Cardiac muscle cell (in vitro differentiated cells and primary cell): ENCODE measurements around the gene ASCL5. TPM values are rescaled to one million over a fixed set of nuclear protein-coding genes. Genes with fewer than 3 reads are reported as not detected.

Experiments
- DNase-seq, 2 donors: peaks; one replicate each; pipeline versions ENCODE4 v3.0.0 to v3.0.0-alpha.2; 2010 to 2017; ENCODE audit warnings: low read depth in 1 of 2, low spot score in 1 of 2
- H3K27ac ChIP-seq: fragments of 200-600 bp; sonication (generic); 2 replicates; pipeline ENCODE4 v1.5.1; 2016
- H3K27me3 ChIP-seq: fragments of 200-600 bp; sonication (generic); 2 replicates; pipeline ENCODE4 v1.6.0; 2016; ENCODE audit warnings: control low read depth
- H3K36me3 ChIP-seq: fragments of 200-600 bp; sonication (generic); 2 replicates; pipeline ENCODE4 v1.5.1; 2016; ENCODE audit warnings: control low read depth
- H3K4me1 ChIP-seq: fragments of 200-600 bp; sonication (generic); 2 replicates; pipeline ENCODE4 v1.8.1; 2017; ENCODE audit warnings: low read depth, mild to moderate bottlenecking, mixed run types
- H3K4me3 ChIP-seq: fragments of 200-600 bp; sonication (generic); 2 replicates; pipeline ENCODE4 v1.5.1; 2016; ENCODE audit warnings: mild to moderate bottlenecking
- H3K9me3 ChIP-seq: fragments of 200-600 bp; sonication (generic); 2 replicates; pipeline ENCODE4 v1.5.1; 2017; ENCODE audit warnings: low read depth, mild to moderate bottlenecking, control low read depth
- polyA plus RNA-seq: library from polyadenylated mRNA; unstranded; fragments of >200 nt; fragmentation: Nextera tagmentation; extraction: Ambion mirVana; gene quantifications from 2 replicates; pipeline ENCODE4 v1.2.1, GENCODE V29; 2016
- total RNA-seq: library from RNA; depleted of rRNA; stranded (reverse); fragments of >200 nt; gene quantifications from 2 replicates; pipeline ENCODE4 v1.2.3, GENCODE V29; 2016
- TF ChIP-seq, protein P1 (sequence below): IDR thresholded peaks from 2 replicates; pipeline ENCODE4 v1.5.1; 2012; ENCODE audit warnings: low read depth, mild to moderate bottlenecking, low read length

The ASCL5 gene
- total and polyA plus RNA-seq, 2 experiments from 2014 or later, result 0.18 TPM; not detected in 1

DNA sequence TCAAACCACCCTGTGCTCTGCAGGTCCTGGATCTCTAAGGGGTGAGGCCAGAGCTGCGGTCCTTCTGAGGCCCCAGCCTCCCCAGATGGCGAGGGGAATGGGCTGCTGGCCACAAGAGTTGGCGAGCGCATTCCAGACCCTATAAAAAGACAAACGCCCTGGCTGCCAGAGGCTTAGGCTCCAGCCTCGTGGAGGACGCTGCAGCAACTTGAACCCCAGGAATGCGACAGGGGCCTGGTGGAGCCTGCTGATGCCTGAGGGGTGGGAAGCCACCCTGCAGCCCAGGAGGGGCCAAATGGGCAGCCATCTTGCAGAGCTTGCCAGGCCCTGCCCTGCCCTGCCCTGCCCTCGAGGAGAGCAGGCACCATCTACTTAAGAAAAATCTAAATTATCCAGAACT is 23.3 kb downstream of the ASCL5 start:
- Histone ChIP-seq H3K27me3 (no peaks in the 10 kb centered on the region), H3K4me3 (no peak overlapping the region), H3K27ac (no peak overlapping the region), H3K9me3 (no peaks in the 10 kb centered on the region), H3K4me1 (no peaks in the 10 kb centered on the region), H3K36me3 (no peaks in the 10 kb centered on the region)
- TF ChIP-seq, protein P1, sequence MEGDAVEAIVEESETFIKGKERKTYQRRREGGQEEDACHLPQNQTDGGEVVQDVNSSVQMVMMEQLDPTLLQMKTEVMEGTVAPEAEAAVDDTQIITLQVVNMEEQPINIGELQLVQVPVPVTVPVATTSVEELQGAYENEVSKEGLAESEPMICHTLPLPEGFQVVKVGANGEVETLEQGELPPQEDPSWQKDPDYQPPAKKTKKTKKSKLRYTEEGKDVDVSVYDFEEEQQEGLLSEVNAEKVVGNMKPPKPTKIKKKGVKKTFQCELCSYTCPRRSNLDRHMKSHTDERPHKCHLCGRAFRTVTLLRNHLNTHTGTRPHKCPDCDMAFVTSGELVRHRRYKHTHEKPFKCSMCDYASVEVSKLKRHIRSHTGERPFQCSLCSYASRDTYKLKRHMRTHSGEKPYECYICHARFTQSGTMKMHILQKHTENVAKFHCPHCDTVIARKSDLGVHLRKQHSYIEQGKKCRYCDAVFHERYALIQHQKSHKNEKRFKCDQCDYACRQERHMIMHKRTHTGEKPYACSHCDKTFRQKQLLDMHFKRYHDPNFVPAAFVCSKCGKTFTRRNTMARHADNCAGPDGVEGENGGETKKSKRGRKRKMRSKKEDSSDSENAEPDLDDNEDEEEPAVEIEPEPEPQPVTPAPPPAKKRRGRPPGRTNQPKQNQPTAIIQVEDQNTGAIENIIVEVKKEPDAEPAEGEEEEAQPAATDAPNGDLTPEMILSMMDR, result no peak
- DNase-seq, result no peak

DNA sequence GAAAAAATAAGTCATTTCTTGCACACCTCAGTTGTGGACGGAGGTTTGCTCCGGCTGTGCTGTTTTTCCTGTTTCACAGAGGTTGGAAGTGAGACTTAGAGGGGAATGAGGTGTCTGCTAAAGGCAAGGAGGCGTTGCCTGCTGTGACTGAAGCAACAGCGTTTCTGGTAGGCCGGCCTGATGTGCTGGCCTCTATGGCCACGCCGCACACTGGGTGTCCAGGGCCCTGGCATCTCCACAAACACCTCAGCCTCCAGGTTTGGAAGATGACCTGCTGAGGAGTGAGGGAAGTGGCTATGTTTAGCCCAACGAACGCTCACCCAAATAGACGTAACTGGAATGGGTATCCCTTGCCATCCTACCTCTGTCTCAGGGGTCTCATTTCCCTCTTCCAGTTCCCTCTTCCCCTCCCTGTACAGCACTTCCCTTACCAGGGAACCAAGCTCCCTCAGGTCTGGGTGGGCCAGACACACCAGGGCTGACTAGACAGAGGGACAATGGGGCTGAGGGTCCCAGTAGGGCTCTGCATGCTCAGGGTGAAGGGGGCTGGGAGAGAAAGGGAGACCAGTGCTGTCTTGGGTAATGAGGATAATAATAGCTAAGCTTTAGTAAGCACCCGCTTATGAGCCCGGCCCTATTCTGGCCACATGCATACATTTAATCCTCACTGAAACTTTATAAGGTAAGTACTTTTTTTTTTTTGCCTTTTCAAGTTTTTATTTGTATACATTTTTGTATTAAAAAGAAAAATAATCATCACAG is 26.6 kb downstream of the ASCL5 start:
- no peak overlapping the region for H3K4me3 ChIP-seq
- H3K36me3 ChIP-seq, result no peaks in the 10 kb centered on the region
- no peak for DNase-seq
- TF ChIP-seq, protein P1, result no peak
- H3K9me3 ChIP-seq, result no peaks in the 10 kb centered on the region
- no peaks in the 10 kb centered on the region for H3K4me1 ChIP-seq
- H3K27me3 ChIP-seq, result no peaks in the 10 kb centered on the region
- H3K27ac ChIP-seq, result no peak overlapping the region

DNA sequence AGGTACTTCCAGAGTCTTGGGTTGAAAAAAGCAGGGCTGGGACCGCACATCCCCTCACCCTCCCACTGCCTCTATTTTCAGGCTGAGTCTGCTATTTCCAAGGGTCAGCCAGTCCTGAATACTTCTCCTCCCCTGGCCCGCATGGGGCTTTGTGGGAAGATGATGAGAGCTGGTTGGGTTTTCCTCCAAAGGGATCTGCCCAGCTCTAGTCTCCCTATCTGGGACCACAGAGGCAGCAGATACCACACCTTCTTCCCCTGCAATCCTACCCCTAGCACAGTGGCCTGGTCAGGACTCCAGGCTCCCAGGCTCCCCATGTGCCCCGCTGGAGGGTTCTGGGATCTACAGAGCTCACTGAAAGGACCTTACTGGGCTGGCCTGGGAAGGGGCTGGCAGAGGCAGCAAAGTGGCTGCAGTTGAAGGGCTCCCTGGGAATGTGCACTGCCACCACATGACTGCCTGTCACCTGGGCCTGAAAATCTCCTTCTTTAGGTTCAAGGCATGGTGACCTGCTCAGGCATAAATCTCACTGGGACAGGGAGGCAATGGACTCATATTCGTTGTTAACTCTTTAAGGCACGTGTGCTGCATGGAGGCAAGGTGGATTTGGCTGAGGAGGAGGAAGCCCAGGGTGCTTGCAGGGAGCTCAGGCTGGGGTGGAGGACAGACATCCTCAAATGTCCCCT is 27.8 kb downstream of the ASCL5 start:
- Histone ChIP-seq H3K4me1 (peaks cover 7% of the 10 kb centered on the region), H3K27ac (no peak overlapping the region), H3K9me3 (no peaks in the 10 kb centered on the region), H3K4me3 (no peak overlapping the region), H3K27me3 (no peaks in the 10 kb centered on the region), H3K36me3 (no peaks in the 10 kb centered on the region)
- no peak for DNase-seq
- TF ChIP-seq, protein P1, result no peak

GRCh38 chr1:201096977-201097856 is 29.8 kb downstream of the ASCL5 start:
- no peaks in the 10 kb centered on the region for H3K36me3 ChIP-seq
- TF ChIP-seq, protein P1, result no peak
- no peak overlapping the region for H3K27ac ChIP-seq
- H3K4me1 ChIP-seq, result peaks cover 7% of the 10 kb centered on the region
- no peak overlapping the region for H3K4me3 ChIP-seq
- no peak for DNase-seq
- no peaks in the 10 kb centered on the region for H3K27me3 ChIP-seq
- H3K9me3 ChIP-seq, result no peaks in the 10 kb centered on the region

DNA sequence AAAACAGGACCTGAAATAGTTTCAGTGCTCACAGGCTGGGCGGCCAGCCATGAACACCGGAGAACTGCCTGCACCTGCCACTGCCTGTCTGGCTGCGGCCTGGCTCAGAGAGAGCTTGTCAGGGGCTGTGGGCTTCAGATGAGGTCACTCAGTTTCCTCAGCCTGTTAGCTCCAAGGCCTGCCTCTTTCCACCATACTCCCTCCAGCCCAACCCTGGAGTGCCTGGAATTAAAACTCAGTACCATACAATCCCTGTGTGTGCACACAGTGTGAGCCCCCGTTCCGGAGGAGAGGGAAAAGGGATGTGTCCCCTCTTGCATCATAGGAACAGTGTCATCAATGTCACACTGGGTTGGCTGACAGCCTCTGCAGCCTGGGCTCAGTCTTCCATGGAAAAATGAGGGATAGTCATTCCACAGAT is 30.9 kb downstream of the ASCL5 start:
- TF ChIP-seq, protein P1, result no peak
- Histone ChIP-seq H3K27ac (no peak overlapping the region), H3K4me1 (peaks cover 7% of the 10 kb centered on the region), H3K4me3 (no peak overlapping the region), H3K9me3 (no peaks in the 10 kb centered on the region), H3K36me3 (no peaks in the 10 kb centered on the region), H3K27me3 (no peaks in the 10 kb centered on the region)
- DNase-seq, result no peak
